ENCODE measurements around the gene CTSC. TPM values are rescaled to one million over a fixed set of nuclear protein-coding genes. Genes with fewer than 3 reads are reported as not detected.

Gene CTSC
- total and polyA plus RNA-seq, 4 donors = 22.7 to 176 (median 77.1) TPM

DNA sequence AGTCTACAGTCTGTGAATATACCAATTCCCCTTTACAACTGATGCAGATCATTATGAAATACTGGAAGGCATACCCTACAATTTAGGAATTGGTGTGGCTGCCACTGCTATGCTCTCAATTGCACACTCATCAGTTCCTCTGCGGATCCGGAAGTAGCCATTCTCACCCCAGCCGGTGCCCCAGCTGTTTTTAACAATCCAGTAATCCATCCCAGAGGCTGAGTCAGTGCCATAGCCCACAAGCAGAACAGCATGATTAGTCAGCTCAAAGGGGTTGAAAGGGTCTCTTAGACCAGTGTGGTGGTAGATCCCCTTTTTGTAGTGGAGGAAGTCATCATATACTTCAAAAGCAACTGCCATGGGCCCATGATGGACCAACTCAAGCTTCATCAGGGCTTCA lies 43.6 kb downstream of the CTSC start:
- H3K4me3 ChIP-seq (ENCODE audit: low read length in 2 of 2) = no peak overlapping the region
- H3K4me1 ChIP-seq (ENCODE audit: control insufficient read depth in 1 of 2, insufficient read depth in 2 of 2, low read length in 2 of 2) = no peaks in the 10 kb centered on the region
- H3K9me3 ChIP-seq (ENCODE audit: control insufficient read depth, low read length) = no peaks in the 10 kb centered on the region
- DNase-seq = peak in 1 of 2 donors; percentile 49
- no peak for ATAC-seq (ENCODE audit: low FRiP score)
- no peak overlapping the region for H3K27ac ChIP-seq (ENCODE audit: low read depth in 1 of 2, low read length in 2 of 2)
- intact Hi-C loops (cut with DNase I) = no loop called here
- no peaks in the 10 kb centered on the region for H3K36me3 ChIP-seq (ENCODE audit: control insufficient read depth in 1 of 2, insufficient read depth in 2 of 2, low read length in 1 of 2)
- WGBS, 2 donors = 95 to 99% methylated on average over 3 of the region's 3 CpGs
- no peaks in the 10 kb centered on the region for H3K27me3 ChIP-seq (ENCODE audit: control insufficient read depth in 1 of 2, insufficient read depth in 2 of 2, low read length in 1 of 2)

- ATAC-seq (ENCODE audit: low FRiP score) (no peak), DNase-seq (no peak)
- 31 to 43% methylated on average over 3 of the region's 3 CpGs for WGBS, 2 donors
- intact Hi-C loops (cut with DNase I) = no loop called here
- Histone ChIP-seq H3K27ac (ENCODE audit: low read depth in 1 of 2, low read length in 2 of 2) (no peak overlapping the region), H3K27me3 (ENCODE audit: control insufficient read depth in 1 of 2, insufficient read depth in 2 of 2, low read length in 1 of 2) (no peaks in the 10 kb centered on the region), H3K9me3 (ENCODE audit: control insufficient read depth, low read length) (no peaks in the 10 kb centered on the region), H3K36me3 (ENCODE audit: control insufficient read depth in 1 of 2, insufficient read depth in 2 of 2, low read length in 1 of 2) (no peaks in the 10 kb centered on the region), H3K4me3 (ENCODE audit: low read length in 2 of 2) (no peak overlapping the region), H3K4me1 (ENCODE audit: control insufficient read depth in 1 of 2, insufficient read depth in 2 of 2, low read length in 2 of 2) (no peaks in the 10 kb centered on the region)
Observed at GRCh38 chr11:88292171-88292843, 45.2 kb downstream of the CTSC start.

DNA sequence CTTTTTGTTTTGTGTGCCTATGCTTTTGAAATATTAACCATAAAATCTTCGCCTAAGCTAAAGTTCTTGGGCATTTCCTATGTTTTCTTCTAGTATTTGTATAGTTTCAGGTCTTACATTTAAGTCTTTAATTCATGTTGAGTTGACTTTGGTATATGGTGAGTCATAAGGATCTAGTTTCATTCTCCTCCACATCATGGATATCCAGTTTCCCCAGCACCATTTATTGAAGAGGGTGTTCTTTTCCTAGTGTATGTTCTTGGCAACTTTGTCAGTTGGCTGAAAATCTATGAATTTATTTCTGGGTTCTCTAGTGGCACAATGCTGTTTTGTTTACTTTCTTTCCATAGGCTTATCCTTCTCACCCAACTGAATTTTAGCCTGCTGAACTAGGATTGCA lies 49.0 kb downstream of the CTSC start:
- H3K4me1 ChIP-seq (ENCODE audit: control insufficient read depth in 1 of 2, insufficient read depth in 2 of 2, low read length in 2 of 2) = no peaks in the 10 kb centered on the region
- no peaks in the 10 kb centered on the region for H3K9me3 ChIP-seq (ENCODE audit: control insufficient read depth, low read length)
- intact Hi-C loops (cut with DNase I) = no loop called here
- ATAC-seq (ENCODE audit: low FRiP score) = no peak
- no peak for DNase-seq
- no peak overlapping the region for H3K27ac ChIP-seq (ENCODE audit: low read depth in 1 of 2, low read length in 2 of 2)
- no peak overlapping the region for H3K4me3 ChIP-seq (ENCODE audit: low read length in 2 of 2)
- H3K36me3 ChIP-seq (ENCODE audit: control insufficient read depth in 1 of 2, insufficient read depth in 2 of 2, low read length in 1 of 2) = no peaks in the 10 kb centered on the region
- WGBS, 2 donors = 94 to 99% methylated on average over 1 of the region's 1 CpG
- no peaks in the 10 kb centered on the region for H3K27me3 ChIP-seq (ENCODE audit: control insufficient read depth in 1 of 2, insufficient read depth in 2 of 2, low read length in 1 of 2)

- H3K36me3 ChIP-seq (ENCODE audit: control insufficient read depth in 1 of 2, insufficient read depth in 2 of 2, low read length in 1 of 2) = no peaks in the 10 kb centered on the region
- no peaks in the 10 kb centered on the region for H3K27me3 ChIP-seq (ENCODE audit: control insufficient read depth in 1 of 2, insufficient read depth in 2 of 2, low read length in 1 of 2)
- H3K27ac ChIP-seq (ENCODE audit: low read depth in 1 of 2, low read length in 2 of 2) = no peak overlapping the region
- H3K4me1 ChIP-seq (ENCODE audit: control insufficient read depth in 1 of 2, insufficient read depth in 2 of 2, low read length in 2 of 2) = peaks cover 0 to 5% of the 10 kb centered on the region in 2 donors
- H3K4me3 ChIP-seq (ENCODE audit: low read length in 2 of 2) = no peak overlapping the region
- DNase-seq (no peak), ATAC-seq (ENCODE audit: low FRiP score) (no peak)
- H3K9me3 ChIP-seq (ENCODE audit: control insufficient read depth, low read length) = no peaks in the 10 kb centered on the region
- intact Hi-C loops (cut with DNase I) = loop anchor here in 1 of 2 donors (5.0 kb wide), 2 partner anchors 38 to 53 kb away; partner anchors contain the start of gene CTSC
Observed at GRCh38 chr11:88284336-88285050, 53.0 kb downstream of the CTSC start.

DNA sequence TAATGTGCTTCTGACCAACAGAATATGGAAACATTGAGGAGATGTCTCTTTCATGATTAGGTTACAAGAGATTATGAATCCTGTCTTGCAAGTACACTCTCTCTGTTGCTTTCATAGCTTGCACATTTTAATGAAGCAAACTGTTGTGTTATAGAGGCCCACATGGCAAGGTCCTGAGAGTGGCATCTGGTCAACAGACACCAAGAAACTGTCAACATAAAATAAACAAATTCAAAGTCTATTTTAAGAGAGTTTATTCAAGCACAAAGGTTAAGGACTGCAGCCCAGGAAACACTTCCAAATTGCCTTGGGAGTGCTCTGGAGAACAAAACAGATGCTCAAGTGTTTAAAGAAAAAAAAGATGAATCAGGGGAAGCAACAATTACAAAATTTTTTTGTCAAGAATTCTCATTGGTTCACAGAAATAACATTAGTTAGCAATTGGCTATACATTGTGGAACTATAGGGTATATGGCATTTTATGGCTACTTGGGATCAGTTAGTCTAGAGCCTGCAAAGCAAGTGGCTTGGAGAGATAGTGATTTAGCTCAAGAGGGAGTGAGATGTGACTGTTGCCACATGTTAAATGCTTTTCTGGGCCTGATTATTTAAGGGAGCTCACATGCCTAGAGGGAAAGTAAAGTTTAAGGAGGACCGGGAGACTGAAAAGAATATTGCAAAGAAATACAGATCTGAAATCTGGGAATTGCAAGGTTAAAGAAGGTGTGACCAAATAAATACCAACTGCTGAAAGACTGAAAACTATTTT lies 54.6 kb downstream of the CTSC start:
- no peaks in the 10 kb centered on the region for H3K27me3 ChIP-seq (ENCODE audit: control insufficient read depth in 1 of 2, insufficient read depth in 2 of 2, low read length in 1 of 2)
- no peak for ATAC-seq (ENCODE audit: low FRiP score)
- no peak overlapping the region for H3K27ac ChIP-seq (ENCODE audit: low read depth in 1 of 2, low read length in 2 of 2)
- intact Hi-C loops (cut with DNase I) = loop anchor here in 1 of 2 donors (5.0 kb wide), 2 partner anchors 39 to 54 kb away; partner anchors contain the start of gene CTSC
- no peaks in the 10 kb centered on the region for H3K36me3 ChIP-seq (ENCODE audit: control insufficient read depth in 1 of 2, insufficient read depth in 2 of 2, low read length in 1 of 2)
- WGBS, 2 donors = 95 to 97% methylated on average over 1 of the region's 1 CpG
- H3K4me3 ChIP-seq (ENCODE audit: low read length in 2 of 2) = no peak overlapping the region
- H3K4me1 ChIP-seq (ENCODE audit: control insufficient read depth in 1 of 2, insufficient read depth in 2 of 2, low read length in 2 of 2) = peaks cover 0 to 5% of the 10 kb centered on the region in 2 donors
- DNase-seq = no peak
- H3K9me3 ChIP-seq (ENCODE audit: control insufficient read depth, low read length) = no peaks in the 10 kb centered on the region

GRCh38 chr11:88281317-88281712 lies 56.2 kb downstream of the CTSC start:
- H3K36me3 ChIP-seq (ENCODE audit: control insufficient read depth in 1 of 2, insufficient read depth in 2 of 2, low read length in 1 of 2) = no peaks in the 10 kb centered on the region

GRCh38 chr11:88280673-88281316 lies 56.7 kb downstream of the CTSC start:
- WGBS, 2 donors = 37 to 38% methylated on average over 6 of the region's 6 CpGs
- ATAC-seq (ENCODE audit: low FRiP score) = no peak
- no peaks in the 10 kb centered on the region for H3K36me3 ChIP-seq (ENCODE audit: control insufficient read depth in 1 of 2, insufficient read depth in 2 of 2, low read length in 1 of 2)
- peaks cover 0 to 5% of the 10 kb centered on the region in 2 donors for H3K4me1 ChIP-seq (ENCODE audit: control insufficient read depth in 1 of 2, insufficient read depth in 2 of 2, low read length in 2 of 2)
- intact Hi-C loops (cut with DNase I) = loop anchor here in 1 of 2 donors (5.0 kb wide), 2 partner anchors 42 to 57 kb away; partner anchors contain the start of gene CTSC
- H3K27me3 ChIP-seq (ENCODE audit: control insufficient read depth in 1 of 2, insufficient read depth in 2 of 2, low read length in 1 of 2) = no peaks in the 10 kb centered on the region
- DNase-seq = no peak
- no peak overlapping the region for H3K27ac ChIP-seq (ENCODE audit: low read depth in 1 of 2, low read length in 2 of 2)
- no peaks in the 10 kb centered on the region for H3K9me3 ChIP-seq (ENCODE audit: control insufficient read depth, low read length)
- H3K4me3 ChIP-seq (ENCODE audit: low read length in 2 of 2) = no peak overlapping the region

More at GRCh38 chr11:88281317-88281712, 56.2 kb downstream of the CTSC start:
- WGBS, 2 donors = 32 to 42% methylated on average over 3 of the region's 3 CpGs
- Histone ChIP-seq H3K9me3 (ENCODE audit: control insufficient read depth, low read length) (no peaks in the 10 kb centered on the region), H3K27me3 (ENCODE audit: control insufficient read depth in 1 of 2, insufficient read depth in 2 of 2, low read length in 1 of 2) (no peaks in the 10 kb centered on the region), H3K27ac (ENCODE audit: low read depth in 1 of 2, low read length in 2 of 2) (no peak overlapping the region), H3K4me3 (ENCODE audit: low read length in 2 of 2) (no peak overlapping the region), H3K4me1 (ENCODE audit: control insufficient read depth in 1 of 2, insufficient read depth in 2 of 2, low read length in 2 of 2) (peaks cover 0 to 5% of the 10 kb centered on the region in 2 donors)
- DNase-seq = no peak
- no peak for ATAC-seq (ENCODE audit: low FRiP score)
- intact Hi-C loops (cut with DNase I) = loop anchor here in 1 of 2 donors (5.0 kb wide), 2 partner anchors 41 to 56 kb away; partner anchors contain the start of gene CTSC

- H3K9me3 ChIP-seq (ENCODE audit: control insufficient read depth, low read length) = no peaks in the 10 kb centered on the region
- WGBS, 2 donors = 52 to 60% methylated on average over 3 of the region's 3 CpGs
Observed at GRCh38 chr11:88277349-88277915, 60.1 kb downstream of the CTSC start.

More at GRCh38 chr11:88277349-88277915, 60.1 kb downstream of the CTSC start:
- Histone ChIP-seq H3K4me3 (ENCODE audit: low read length in 2 of 2) (no peak overlapping the region), H3K4me1 (ENCODE audit: control insufficient read depth in 1 of 2, insufficient read depth in 2 of 2, low read length in 2 of 2) (peaks cover 0 to 5% of the 10 kb centered on the region in 2 donors), H3K36me3 (ENCODE audit: control insufficient read depth in 1 of 2, insufficient read depth in 2 of 2, low read length in 1 of 2) (no peaks in the 10 kb centered on the region), H3K27me3 (ENCODE audit: control insufficient read depth in 1 of 2, insufficient read depth in 2 of 2, low read length in 1 of 2) (no peaks in the 10 kb centered on the region), H3K27ac (ENCODE audit: low read depth in 1 of 2, low read length in 2 of 2) (no peak overlapping the region)
- ATAC-seq (ENCODE audit: low FRiP score) (no peak), DNase-seq (no peak)
- intact Hi-C loops (cut with DNase I) = no loop called here
